ENCODE results near the gene TCAP. TPM values are rescaled to one million over a fixed set of nuclear protein-coding genes. Genes with fewer than 3 reads are reported as not detected.

Gene TCAP
- total RNA-seq, 1 donor: 0.36 TPM

- H3K27me3 ChIP-seq (ENCODE audit: insufficient read depth, low read length): peaks cover 9% of the 10 kb centered on the region
- H3K27ac ChIP-seq (ENCODE audit: low read depth, low read length): peak within 1 kb of the TSS; percentile 78
- H2AFZ ChIP-seq (ENCODE audit: low read length): peak within 1 kb of the TSS; percentile 95
- no peaks in the 10 kb centered on the region for H3K36me3 ChIP-seq (ENCODE audit: insufficient read depth, low read length)
- H3K4me1 ChIP-seq (ENCODE audit: insufficient read depth, low read length): peaks cover 19% of the 10 kb centered on the region
- no peaks in the 10 kb centered on the region for H3K9me3 ChIP-seq (ENCODE audit: low read depth, low read length)
- peaks cover 52% of the 10 kb centered on the region for H3K79me2 ChIP-seq (ENCODE audit: insufficient read depth, low read length)
- peak within 1 kb of the TSS; percentile 99 for H3K4me2 ChIP-seq (ENCODE audit: insufficient read depth, low read length)
- H4K20me1 ChIP-seq (ENCODE audit: insufficient read depth, low read length): peaks cover 29% of the 10 kb centered on the region
- peak; percentile 99 for DNase-seq (ENCODE audit: insufficient read length, low spot score, missing footprints)
- H3K4me3 ChIP-seq (ENCODE audit: insufficient read depth, low read length): peak within 1 kb of the TSS; percentile 98
- TF ChIP-seq, protein P1, sequence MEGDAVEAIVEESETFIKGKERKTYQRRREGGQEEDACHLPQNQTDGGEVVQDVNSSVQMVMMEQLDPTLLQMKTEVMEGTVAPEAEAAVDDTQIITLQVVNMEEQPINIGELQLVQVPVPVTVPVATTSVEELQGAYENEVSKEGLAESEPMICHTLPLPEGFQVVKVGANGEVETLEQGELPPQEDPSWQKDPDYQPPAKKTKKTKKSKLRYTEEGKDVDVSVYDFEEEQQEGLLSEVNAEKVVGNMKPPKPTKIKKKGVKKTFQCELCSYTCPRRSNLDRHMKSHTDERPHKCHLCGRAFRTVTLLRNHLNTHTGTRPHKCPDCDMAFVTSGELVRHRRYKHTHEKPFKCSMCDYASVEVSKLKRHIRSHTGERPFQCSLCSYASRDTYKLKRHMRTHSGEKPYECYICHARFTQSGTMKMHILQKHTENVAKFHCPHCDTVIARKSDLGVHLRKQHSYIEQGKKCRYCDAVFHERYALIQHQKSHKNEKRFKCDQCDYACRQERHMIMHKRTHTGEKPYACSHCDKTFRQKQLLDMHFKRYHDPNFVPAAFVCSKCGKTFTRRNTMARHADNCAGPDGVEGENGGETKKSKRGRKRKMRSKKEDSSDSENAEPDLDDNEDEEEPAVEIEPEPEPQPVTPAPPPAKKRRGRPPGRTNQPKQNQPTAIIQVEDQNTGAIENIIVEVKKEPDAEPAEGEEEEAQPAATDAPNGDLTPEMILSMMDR (IDR thresholded peaks at IDR 0.05; ENCODE audit: extremely low read depth, low read depth, low read length): no peak
These were observed 28.0 kb upstream of the TCAP start, which contains the start of gene STARD3 for GRCh38 chr17:39636927-39637736. STARD3 (plus strand) TSS chr17:39637144; CDS start chr17:39653532, 16,388 bp downstream.

GRCh38 chr17:39638317-39638716, 26.8 kb upstream of the TCAP start:
- peaks cover 64% of the 10 kb centered on the region for H3K79me2 ChIP-seq (ENCODE audit: insufficient read depth, low read length)

GRCh38 chr17:39639043-39639442, 26.1 kb upstream of the TCAP start:
- TF ChIP-seq, protein P1 (IDR thresholded peaks at IDR 0.05; ENCODE audit: extremely low read depth, low read depth, low read length): no peak
- H3K79me2 ChIP-seq (ENCODE audit: insufficient read depth, low read length): peaks cover 71% of the 10 kb centered on the region
- peaks cover 48% of the 10 kb centered on the region for H4K20me1 ChIP-seq (ENCODE audit: insufficient read depth, low read length)

More at GRCh38 chr17:39638317-39638716, 26.8 kb upstream of the TCAP start:
- Histone ChIP-seq H3K27ac (ENCODE audit: low read depth, low read length) (no peak overlapping the region), H3K4me3 (ENCODE audit: insufficient read depth, low read length) (no peak overlapping the region), H3K36me3 (ENCODE audit: insufficient read depth, low read length) (no peaks in the 10 kb centered on the region), H3K4me1 (ENCODE audit: insufficient read depth, low read length) (peaks cover 23% of the 10 kb centered on the region), H4K20me1 (ENCODE audit: insufficient read depth, low read length) (peaks cover 41% of the 10 kb centered on the region), H3K27me3 (ENCODE audit: insufficient read depth, low read length) (no peaks in the 10 kb centered on the region), H3K9me3 (ENCODE audit: low read depth, low read length) (no peaks in the 10 kb centered on the region), H3K4me2 (ENCODE audit: insufficient read depth, low read length) (peak overlapping the region; percentile 99), H2AFZ (ENCODE audit: low read length) (no peak overlapping the region)
- no peak for DNase-seq (ENCODE audit: insufficient read length, low spot score, missing footprints)
- TF ChIP-seq, protein P1 (IDR thresholded peaks at IDR 0.05; ENCODE audit: extremely low read depth, low read depth, low read length): no peak

More at GRCh38 chr17:39639043-39639442, 26.1 kb upstream of the TCAP start:
- Histone ChIP-seq H3K4me3 (ENCODE audit: insufficient read depth, low read length) (no peak overlapping the region), H3K4me2 (ENCODE audit: insufficient read depth, low read length) (no peak overlapping the region), H3K9me3 (ENCODE audit: low read depth, low read length) (no peaks in the 10 kb centered on the region), H3K4me1 (ENCODE audit: insufficient read depth, low read length) (peaks cover 24% of the 10 kb centered on the region), H3K27me3 (ENCODE audit: insufficient read depth, low read length) (no peaks in the 10 kb centered on the region), H3K36me3 (ENCODE audit: insufficient read depth, low read length) (no peaks in the 10 kb centered on the region), H2AFZ (ENCODE audit: low read length) (no peak overlapping the region), H3K27ac (ENCODE audit: low read depth, low read length) (no peak overlapping the region)
- no peak for DNase-seq (ENCODE audit: insufficient read length, low spot score, missing footprints)
